Prostate gland (tissue), 2 donors: Measurements from ENCODE around the gene LPP.

Source experiments
- CTCF ChIP-seq, 4 experiments: fragments of 200-600 bp in 2 of 4; fragments of 450-650 bp in 2 of 4; sonication (generic) in 2 of 4; IDR thresholded peaks; 1 replicate in 3 of 4; 2 replicates in 1 of 4; pipeline ENCODE4 v1.5.1; 2016 to 2019; ENCODE audit warnings: antibody characterized with exemption in 4 of 4, mild to moderate bottlenecking in 2 of 4, moderate library complexity in 2 of 4
- POLR2A ChIP-seq: fragments of 450-650 bp; IDR thresholded peaks from one replicate; pipeline ENCODE4 v1.6.1; 2016; ENCODE audit warnings: antibody characterized with exemption, mild to moderate bottlenecking
- POLR2AphosphoS5 ChIP-seq: sonication (generic); formaldehyde crosslinking; IDR thresholded peaks from one replicate; pipeline ENCODE4 v1.6.1; 2017; ENCODE audit warnings: antibody characterized with exemption

DNA sequence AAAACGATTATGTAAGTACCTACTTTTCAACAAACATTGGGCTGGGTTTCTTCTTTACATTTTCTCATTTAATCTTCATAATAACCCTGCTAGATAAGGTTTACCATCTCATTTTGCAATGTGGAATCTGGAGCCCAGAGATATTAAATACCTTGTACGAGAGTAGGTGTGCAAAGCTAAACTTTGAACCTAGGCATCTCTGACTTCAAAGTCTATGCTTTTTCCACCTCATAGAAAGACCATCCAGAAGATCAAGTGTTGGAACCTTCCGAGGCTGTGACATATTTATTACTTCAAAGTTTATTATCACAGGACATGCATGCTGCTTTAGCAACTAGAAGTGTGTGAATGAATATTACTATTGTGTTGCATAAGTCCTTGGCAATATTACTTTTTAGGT is 520.6 kb downstream of the LPP start:
- TF ChIP-seq CTCF (IDR thresholded peaks at IDR 0.05) (no peak), POLR2A (no peak), POLR2AphosphoS5 (no peak)
